Astrocyte (in vitro differentiated cells and primary cell): ENCODE data around the gene ZAR1L.

Source experiments
- EZH2 ChIP-seq: IDR thresholded peaks from 2 replicates; pipeline ENCODE4 v1.6.1; 2012; ENCODE audit warnings: mild to moderate bottlenecking, low read length, inconsistent platforms; ENCODE audit not compliant: insufficient read depth
- TF ChIP-seq, protein P1 (sequence below): IDR thresholded peaks from 2 replicates; pipeline ENCODE4 v1.5.1; 2011; ENCODE audit warnings: low read depth, mild to moderate bottlenecking, inconsistent platforms, low read length, moderate library complexity; ENCODE audit not compliant: insufficient read depth

DNA sequence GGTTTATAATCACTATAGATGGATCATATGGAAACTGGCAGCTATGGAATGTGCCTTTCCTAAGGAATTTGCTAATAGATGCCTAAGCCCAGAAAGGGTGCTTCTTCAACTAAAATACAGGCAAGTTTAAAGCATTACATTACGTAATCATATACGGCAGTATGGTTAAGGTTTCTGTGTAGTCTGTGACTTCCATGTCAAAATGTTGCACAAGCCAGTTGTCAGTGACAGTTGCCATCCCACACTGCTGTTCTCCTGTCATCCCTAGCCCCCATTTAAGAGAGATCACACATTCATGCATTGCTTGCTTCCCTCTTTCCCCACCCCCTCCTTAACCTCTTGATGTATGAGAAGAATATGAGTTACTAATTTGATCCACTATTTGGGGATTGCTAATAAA, 47.4 kb upstream of the ZAR1L start:
- TF ChIP-seq, protein P1, sequence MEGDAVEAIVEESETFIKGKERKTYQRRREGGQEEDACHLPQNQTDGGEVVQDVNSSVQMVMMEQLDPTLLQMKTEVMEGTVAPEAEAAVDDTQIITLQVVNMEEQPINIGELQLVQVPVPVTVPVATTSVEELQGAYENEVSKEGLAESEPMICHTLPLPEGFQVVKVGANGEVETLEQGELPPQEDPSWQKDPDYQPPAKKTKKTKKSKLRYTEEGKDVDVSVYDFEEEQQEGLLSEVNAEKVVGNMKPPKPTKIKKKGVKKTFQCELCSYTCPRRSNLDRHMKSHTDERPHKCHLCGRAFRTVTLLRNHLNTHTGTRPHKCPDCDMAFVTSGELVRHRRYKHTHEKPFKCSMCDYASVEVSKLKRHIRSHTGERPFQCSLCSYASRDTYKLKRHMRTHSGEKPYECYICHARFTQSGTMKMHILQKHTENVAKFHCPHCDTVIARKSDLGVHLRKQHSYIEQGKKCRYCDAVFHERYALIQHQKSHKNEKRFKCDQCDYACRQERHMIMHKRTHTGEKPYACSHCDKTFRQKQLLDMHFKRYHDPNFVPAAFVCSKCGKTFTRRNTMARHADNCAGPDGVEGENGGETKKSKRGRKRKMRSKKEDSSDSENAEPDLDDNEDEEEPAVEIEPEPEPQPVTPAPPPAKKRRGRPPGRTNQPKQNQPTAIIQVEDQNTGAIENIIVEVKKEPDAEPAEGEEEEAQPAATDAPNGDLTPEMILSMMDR = no peak
- TF ChIP-seq EZH2 = no peak
